GM18499 (cell line): ENCODE results near the gene NUMB.

Experiments used
- ATAC-seq: cut with Tn5 transposase; IDR thresholded peaks from one replicate; pipeline ENCODE4 v1.9.1; 2021; ENCODE audit warnings: moderate number of reproducible peaks; ENCODE audit not compliant: insufficient read depth, unreplicated experiment

The NUMB gene

DNA sequence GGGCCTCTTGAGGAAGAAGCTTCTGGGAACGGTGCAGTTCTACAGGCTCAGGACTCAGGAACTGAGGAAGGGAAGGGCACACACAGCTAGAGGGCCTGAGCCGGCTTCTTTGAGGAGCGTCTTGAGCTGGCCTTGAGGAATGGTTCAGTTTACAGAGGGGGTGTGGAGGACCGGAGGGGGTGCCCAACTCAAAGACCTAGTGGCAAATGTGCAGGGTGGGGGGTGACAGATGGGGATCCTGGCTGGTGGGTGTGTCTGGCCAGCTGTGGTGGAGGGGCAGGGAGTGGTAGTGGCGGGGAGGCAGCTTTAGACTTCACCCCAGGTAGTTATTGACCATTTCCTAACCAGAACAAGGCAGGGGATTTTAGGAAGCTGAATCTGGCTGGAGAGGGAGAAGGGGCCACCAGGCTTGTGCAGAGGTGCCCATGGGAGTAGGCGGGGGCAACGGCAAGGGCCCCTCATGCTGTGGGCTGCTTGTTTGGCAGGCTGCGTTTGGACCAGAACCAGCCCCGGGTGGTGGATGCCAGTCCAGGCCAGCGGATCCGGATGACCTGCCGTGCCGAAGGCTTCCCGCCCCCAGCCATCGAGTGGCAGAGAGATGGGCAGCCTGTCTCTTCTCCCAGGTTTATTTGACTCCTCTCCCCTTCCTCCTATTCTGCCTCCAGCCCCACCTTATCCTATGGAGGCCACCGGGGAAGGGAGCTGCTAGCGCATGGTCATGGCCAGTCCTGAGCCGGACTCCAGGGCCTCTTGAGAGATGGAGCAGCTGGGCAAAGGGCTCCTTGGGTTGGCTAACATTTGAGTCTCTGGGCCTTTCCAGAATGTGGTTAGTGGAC lies 193.2 kb downstream of the NUMB start:
- no peak for ATAC-seq

DNA sequence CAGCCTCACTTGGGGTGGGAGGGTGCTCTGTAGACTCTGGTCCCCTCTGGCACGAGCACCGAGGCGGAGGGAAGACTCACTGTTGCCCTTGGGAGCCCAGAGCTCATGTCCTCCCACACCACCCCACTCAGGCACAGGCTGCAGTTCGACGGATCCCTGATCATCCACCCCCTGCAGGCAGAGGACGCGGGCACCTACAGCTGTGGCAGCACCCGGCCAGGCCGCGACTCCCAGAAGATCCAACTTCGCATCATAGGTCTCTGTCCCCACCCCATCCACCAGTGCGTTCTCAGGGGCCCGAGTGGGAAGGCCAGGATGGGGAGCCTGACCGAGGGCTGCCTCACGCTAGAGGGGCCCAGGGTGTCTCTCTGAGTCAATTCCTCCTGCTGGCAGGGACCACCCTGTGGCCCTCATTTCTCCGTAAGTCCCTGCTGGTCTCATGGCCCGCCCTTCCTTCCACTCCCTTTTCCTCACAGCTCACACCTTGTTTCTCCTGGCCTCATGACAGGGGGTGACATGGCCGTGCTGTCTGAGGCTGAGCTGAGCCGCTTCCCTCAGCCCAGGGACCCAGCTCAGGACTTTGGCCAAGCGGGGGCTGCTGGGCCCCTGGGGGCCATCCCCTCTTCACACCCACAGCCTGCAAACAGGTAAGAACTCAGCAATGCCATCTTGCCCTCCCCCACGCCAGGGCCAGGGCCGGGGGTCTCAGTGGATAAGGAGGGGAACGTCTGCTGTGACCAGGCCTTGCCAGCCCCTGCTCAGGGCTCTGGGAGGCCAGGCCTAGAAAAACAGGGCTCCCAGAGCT lies 194.1 kb downstream of the NUMB start:
- no peak for ATAC-seq

DNA sequence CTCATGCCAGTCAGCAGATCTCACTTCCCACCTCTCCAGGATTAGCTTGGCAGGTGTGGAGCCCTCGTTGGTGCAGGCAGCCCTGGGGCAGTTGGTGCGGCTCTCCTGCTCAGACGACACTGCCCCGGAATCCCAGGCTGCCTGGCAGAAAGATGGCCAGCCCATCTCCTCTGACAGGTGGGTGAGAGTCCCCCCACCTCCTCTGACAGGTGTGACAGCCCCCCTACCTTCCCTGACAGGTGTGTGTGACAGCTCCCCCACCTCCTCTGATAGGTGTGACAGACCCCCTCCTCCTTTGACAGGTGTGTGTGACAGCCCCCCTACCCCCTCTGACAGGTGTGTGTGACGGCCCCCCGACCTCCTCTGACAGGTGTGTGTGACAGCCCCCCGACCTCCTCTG lies 194.7 kb downstream of the NUMB start:
- no peak for ATAC-seq

DNA sequence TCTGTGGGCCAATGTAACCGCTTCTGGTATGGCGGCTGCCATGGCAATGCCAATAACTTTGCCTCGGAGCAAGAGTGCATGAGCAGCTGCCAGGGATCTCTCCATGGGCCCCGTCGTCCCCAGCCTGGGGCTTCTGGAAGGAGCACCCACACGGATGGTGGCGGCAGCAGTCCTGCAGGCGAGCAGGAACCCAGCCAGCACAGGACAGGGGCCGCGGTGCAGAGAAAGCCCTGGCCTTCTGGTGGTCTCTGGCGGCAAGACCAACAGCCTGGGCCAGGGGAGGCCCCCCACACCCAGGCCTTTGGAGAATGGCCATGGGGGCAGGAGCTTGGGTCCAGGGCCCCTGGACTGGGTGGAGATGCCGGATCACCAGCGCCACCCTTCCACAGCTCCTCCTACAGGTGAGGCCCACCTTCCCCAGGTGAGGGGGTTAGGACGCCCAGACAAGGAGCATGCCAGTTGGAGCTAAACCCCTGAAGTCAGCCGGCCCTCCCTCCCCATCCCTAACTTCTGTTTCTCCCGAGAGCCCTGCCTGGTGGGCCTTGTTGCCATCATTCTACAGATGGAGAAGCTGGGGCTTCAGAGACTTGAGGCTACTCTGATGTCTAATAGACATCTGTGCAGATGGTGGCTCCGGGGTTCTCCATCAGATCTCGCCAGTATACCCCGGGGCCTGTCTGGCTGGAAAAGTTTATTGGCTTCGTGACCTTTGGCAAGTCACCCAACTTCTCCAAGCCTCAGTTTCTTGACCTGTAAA lies 195.7 kb downstream of the NUMB start:
- no peak for ATAC-seq

DNA sequence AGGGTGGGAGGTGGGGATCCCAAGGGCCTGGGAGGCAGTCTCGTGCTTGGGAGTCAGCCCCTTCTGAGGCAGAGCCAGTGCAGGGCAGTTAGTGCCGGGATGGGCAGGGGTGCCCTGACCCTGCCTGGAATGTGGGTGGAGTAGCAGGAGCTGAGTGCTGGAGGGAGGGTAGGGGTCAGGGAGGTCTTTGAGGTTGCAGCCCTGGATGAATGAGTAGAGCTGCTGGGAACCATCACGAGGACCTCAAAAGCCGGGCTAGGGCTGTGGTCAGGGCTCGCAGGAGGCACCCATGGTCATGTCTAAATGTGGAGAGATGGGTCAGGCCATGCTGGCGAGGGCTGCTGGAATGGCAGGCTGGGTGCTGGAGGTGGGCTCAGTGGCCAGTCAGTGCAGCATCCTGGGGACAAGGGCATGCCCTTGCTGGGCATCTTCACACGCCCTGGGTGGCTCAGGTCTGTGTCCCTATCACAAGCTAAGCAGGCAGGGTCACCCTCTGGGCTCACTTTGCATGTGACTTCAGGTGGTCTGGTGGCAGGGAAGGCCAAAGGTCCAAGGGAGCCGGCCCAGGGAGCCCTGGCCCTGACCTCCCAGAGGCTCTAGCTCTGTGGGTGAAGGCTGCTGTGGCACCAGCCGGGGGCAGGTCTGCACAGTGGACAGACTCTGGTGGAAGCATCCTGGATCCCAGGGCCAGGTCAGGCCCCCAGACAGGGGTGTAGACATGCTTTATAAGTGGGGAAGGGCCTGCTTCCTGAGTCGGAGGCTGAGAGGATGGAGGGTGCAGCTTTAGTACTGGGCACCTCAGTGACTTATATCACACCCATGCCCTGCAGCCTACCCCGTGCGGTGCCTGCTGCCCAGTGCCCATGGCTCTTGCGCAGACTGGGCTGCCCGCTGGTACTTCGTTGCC lies 196.6 kb downstream of the NUMB start:
- ATAC-seq: no peak

DNA sequence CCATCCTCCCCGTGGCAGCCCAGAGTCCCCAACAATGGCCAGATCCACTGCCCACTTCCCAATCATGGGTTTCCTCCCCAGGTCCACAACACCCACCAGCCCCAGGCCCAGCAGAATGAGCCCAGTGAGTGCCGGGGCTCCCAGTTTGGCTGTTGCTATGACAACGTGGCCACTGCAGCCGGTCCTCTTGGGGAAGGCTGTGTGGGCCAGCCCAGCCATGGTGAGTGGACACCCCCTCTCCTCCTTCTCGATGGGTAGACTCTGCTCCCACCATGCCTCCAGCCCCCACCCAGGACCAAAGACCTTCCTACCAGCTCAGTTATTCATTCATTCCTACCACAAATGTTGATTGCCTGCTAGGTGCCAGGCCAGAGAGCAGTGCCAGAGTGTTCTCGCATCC lies 197.3 kb downstream of the NUMB start:
- ATAC-seq: no peak

DNA sequence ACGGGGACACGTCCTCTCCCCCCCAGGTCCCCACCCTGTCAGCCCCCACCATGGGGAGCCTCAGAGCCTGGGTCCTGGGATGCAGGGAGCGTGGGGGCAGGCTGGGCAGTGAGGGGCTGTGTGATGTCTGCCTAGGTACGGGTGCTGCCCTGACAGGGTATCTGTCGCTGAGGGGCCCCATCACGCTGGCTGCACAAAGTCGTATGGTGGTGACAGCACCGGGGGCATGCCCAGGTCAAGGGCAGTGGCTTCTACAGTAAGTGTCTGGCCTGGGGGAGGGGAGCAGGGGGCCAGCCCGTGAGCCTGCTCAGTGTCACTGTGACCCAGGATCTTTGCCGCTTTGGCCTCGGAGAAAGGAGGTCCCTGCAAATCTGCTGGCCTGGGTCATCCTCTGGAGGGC lies 197.8 kb downstream of the NUMB start:
- ATAC-seq: no peak

DNA sequence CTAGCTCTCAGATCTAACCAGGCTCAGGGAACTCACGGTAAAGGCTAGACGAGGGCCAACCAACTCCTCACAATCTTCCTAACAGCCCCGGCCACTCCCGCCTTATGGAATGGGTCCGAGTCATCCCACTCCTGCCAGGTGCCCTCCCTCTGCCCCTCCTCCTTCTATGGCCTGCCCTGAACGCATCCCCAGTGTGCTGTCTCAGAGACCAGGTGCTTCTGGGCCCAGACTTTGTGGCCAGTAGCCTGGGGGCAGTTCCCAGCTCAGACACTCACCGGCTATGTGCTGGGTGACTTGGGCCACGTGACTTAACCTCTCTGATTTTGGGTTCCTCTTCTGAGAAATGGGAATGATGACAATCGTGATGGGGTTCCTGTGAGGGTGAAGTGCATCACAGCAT lies 198.5 kb downstream of the NUMB start:
- no peak for ATAC-seq

DNA sequence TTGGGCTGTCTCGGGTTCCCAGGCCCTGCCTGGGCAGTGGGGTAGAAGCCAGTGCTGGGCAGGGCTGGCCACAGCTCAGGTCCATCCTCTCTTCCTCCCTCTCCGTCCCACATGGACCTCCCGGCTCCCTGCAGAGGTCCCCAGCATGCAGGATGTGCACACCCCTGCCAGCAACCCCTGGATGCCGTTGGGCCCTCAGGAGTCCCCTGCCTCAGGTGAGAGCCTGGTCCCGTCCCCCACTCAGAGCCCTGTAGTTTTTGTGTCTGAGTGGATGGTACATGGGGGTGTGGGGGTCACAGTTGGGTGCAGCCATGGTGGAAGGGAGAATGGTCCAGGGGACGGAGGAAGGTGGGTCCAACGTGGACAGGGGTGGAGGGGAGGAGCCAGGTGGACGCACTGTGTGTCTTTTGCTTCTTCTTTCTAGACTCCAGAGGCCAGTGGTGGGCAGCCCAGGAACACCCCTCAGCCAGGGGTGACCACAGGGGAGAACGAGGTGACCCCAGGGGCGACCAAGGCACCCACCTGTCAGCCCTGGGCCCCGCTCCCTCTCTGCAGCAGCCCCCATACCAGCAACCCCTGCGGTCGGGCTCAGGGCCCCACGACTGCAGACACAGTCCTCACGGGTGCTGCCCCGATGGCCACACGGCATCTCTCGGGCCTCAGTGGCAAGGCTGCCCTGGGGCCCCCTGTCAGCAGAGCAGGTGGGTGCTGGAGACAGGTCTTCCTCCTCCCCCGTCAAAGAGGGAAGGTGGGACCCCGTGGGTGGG lies 199.3 kb downstream of the NUMB start:
- ATAC-seq: no peak

DNA sequence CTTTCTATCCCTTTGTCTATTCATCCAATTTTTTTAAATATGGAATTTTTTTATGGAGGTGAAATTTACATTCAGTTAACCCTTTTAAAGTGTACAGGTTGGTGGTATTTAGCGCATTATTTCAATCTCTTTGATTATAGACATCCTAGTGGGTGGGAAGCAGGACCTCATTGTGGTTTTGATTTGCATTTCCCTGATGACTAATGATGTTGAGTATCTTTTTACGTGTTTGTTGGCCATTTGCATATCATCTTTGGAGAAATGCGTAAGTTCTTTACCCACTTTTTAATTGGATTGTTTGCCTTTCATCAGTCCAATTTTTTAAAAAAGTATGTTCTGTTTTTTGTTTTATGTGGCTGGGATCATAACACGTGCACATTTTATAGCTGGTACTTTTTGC lies 200.3 kb downstream of the NUMB start:
- no peak for ATAC-seq

DNA sequence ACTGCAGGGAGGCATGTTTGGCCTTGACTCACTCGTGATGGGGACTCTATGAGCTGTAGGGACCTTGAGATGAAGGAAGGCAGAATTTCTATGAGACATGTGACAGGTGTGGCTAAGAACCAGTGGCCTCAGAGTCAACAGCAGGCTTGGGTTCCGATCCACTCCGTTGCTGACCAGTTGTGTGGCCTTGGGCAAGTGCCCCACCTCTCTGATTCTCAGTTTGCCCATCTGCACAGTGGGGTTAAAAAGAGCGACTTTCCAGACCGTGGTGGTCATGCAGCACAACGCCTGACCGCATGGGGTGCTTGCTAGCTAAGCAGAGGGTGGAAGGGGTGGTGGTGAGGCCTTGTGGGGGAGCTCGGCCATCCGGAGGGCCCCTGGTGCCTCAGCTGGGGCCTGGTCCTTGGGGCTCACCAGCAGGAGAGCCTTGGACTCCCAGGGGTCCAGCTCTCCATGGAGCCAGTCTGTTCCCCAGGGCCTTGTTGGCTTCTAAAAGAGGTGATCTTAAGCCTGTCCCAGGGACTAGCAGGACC lies 202.6 kb downstream of the NUMB start:
- ATAC-seq: no peak

DNA sequence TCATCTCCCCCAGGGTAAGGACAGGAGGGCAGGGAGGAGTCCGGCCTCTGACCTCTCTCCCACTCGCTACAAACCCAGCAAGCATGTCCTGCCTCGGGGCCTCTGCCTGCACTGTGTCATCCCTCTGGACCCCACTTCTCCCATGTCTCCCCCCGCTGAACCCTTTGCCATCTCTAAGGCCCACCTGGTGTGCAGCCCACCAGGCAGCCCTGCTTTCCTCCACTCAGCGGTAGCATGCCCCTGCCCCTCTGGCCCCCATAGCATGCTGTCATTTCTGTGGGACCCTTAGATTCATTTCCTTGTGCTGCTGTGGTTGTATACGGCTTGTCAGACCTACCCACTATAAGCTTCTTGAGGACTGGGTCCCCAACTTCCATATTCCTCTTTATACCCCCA lies 203.3 kb downstream of the NUMB start:
- ATAC-seq: no peak

DNA sequence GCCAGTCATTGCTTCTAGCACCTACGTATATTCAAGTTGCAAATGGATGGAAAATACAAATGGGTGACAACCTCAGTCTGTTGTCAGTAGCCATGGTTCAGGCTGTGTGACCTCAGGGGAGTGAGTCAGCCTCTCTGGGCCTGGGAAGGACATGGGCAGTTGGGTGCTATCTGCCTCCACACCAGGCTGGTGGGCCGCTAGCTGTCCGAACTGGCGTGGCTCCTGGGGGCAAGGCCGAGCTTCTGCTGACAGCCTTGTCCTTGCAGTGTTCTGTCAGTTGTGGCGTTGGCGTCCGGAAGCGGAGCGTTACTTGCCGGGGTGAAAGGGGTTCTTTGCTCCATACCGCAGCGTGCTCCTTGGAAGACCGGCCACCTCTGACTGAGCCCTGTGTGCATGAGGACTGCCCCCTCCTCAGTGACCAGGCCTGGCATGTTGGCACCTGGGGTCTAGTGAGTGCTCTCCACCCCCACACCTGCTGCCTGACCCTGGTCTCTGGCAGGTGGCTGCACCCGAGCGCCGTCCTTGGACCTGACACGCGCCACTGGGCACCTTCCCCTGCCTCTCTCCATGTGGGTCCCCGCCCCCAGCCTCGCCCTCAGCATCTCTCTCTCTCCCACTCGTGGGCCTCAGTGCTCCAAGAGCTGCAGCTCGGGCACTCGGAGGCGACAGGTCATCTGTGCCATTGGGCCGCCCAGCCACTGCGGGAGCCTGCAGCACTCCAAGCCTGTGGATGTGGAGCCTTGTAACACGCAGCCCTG lies 203.9 kb downstream of the NUMB start:
- no peak for ATAC-seq

DNA sequence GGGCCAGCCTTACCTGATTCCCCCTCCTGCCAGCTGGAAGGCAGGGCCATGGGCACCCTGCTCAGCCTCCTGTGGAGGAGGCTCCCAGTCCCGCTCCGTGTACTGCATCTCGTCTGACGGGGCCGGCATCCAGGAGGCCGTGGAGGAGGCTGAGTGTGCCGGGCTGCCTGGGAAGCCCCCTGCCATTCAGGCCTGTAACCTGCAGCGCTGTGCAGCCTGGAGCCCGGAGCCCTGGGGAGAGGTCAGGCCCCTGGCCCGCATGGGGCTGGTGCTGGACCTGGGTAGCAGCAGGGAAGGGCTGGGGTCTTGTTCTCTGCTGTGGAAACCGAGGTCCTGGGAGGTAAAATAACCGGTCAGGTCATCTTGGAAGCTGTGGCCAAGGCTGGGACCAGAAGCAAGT lies 204.6 kb downstream of the NUMB start:
- no peak for ATAC-seq

DNA sequence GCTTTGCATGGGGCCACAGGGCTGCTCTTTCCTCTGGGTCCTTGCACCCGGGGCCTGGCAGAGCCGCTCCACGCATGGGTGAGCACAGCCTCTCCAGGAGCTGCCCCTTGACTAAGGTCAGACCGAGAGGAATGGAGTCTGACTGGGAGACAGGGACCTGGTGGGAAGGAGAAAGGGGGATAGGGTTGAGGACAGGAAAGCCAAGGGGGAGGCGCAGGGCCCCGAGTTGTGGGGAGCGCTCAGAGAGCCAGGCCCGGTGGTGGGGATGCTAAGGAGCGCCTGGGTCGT lies 205.1 kb downstream of the NUMB start:
- no peak for ATAC-seq

DNA sequence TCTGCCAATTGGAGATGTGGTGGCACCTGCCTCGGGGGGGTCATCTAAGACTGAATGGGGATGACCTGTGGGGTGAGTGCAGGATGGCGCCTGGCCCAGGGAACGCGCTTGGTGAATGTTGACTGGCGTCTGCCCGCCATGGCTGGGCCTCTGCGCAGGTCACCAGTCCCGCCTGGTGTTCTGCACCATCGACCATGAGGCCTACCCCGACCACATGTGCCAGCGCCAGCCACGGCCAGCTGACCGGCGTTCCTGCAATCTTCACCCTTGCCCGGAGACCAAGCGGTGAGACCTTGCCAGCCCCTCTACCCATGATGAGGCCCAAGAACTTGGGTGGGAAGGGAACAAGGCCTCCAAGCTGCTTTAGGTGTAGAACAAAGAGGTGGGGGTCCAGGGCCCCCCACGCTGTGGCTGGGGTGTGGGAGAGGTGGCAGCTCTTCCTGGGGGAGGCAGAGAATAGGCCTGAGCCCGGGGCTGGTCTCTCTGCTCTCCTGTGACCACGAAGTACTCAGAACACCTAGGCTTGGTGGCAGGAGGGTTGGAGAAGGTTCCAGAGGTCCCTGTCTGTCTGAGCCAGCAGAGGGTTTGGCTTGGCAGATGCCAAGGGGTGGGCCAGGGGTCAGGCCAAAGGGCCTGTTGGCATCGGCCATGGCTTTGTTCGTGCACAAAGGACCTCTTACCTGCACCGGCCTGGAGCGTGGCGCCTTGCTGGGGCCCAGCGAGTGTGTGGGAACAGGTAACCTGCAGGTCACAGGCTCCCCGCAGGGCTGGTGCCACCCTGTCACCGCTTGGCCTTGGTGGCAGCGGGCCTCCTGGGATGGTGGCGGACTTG lies 205.6 kb downstream of the NUMB start:
- no peak for ATAC-seq

DNA sequence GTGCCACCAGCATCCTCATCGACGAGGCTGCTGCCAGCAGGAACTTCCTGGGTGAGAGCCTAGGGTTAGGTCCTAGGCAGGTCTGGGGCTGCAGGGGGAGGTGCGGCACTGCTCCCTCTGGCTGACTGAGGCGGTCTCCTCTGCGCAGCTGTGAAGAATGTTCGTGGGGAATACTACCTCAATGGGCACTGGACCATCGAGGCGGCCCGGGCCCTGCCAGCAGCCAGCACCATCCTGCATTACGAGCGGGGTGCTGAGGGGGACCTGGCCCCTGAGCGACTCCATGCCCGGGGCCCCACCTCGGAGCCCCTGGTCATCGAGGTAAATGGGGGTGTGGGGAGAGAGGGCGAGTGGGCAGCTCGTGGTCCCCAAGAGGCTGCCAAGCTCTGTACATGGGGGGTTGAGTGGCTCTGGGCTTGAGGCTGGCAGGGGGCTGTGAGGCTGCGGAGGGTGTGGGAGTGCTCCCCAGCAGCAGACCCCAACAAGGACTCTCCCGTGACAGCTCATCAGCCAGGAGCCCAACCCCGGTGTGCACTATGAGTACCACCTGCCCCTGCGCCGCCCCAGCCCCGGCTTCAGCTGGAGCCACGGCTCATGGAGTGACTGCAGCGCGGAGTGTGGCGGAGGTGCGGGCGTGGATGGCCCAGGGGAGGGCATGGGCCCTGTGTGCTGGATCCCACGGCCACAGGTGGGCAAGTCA lies 206.7 kb downstream of the NUMB start:
- ATAC-seq: no peak
